K562 (cell line): ENCODE measurements around the gene CRIP3. TPM values are rescaled to one million over a fixed set of nuclear protein-coding genes. Genes with fewer than 3 reads are reported as not detected.

Experiments used
- BACH1 ChIP-seq: fragments of 200-800 bp; sonication (Bioruptor generic); IDR thresholded peaks from 2 replicates; pipeline ENCODE4 v1.6.1; 2016; ENCODE audit warnings: missing genetic modification characterization, missing compliant biosample characterization
- CHD1 ChIP-seq: fragments of 200-600 bp; sonication (generic); IDR thresholded peaks from one replicate; pipeline ENCODE4 v1.6.1; 2012; ENCODE audit warnings: mild to moderate bottlenecking, moderate library complexity, low read length, inconsistent platforms
- DLX4 ChIP-seq: fragments of 250-450 bp; sonication (Bioruptor Pico); IDR thresholded peaks from 2 replicates; pipeline ENCODE4 v1.6.1; 2021; ENCODE audit warnings: mild to moderate bottlenecking
- FOS ChIP-seq: IDR thresholded peaks from 3 replicates; pipeline ENCODE4 v1.6.1; 2011; ENCODE audit not compliant: insufficient read length; ENCODE audit errors: extremely low read depth
- GMEB1 ChIP-seq: fragments of 250-450 bp; sonication (Bioruptor Pico); IDR thresholded peaks from 2 replicates; pipeline ENCODE4 v1.4.0; 2020; ENCODE audit warnings: mild to moderate bottlenecking
- HMG20A ChIP-seq: fragments of 450-650 bp; formaldehyde crosslinking; conservative IDR thresholded peaks from 2 replicates; pipeline ENCODE4 v1.4.0; 2020; ENCODE audit warnings: mild to moderate bottlenecking, mixed read lengths
- NR2F6 ChIP-seq: fragments of 450-650 bp; formaldehyde crosslinking; IDR thresholded peaks from 2 replicates; pipeline ENCODE4 v1.4.0; 2020; ENCODE audit warnings: mild to moderate bottlenecking
- RBFOX2 ChIP-seq: fragments of 200-400 bp; formaldehyde crosslinking; IDR thresholded peaks from 2 replicates; pipeline ENCODE4 v1.6.1; 2017; ENCODE audit warnings: low read depth, mild to moderate bottlenecking, low read length, moderate library complexity
- RBM34 ChIP-seq: fragments of 200-400 bp; formaldehyde crosslinking; IDR thresholded peaks from 2 replicates; pipeline ENCODE4 v1.6.1; 2018; ENCODE audit warnings: low read length, borderline replicate concordance; ENCODE audit not compliant: insufficient read depth
- STAG1 ChIP-seq: sonication (generic); formaldehyde crosslinking; IDR thresholded peaks from 2 replicates; pipeline ENCODE4 v1.5.0; 2020; ENCODE audit warnings: missing genetic modification reagents, borderline replicate concordance
- TEAD1 ChIP-seq, 2 experiments: fragments of 450-650 bp in 1 of 2; sonication (generic) in 1 of 2; formaldehyde crosslinking; IDR thresholded peaks; 2 replicates each; pipeline versions ENCODE4 v1.4.0 to v1.8.0; 2020 to 2022; ENCODE audit warnings: mild to moderate bottlenecking in 2 of 2, missing genetic modification reagents in 1 of 2
- TEAD2 ChIP-seq: fragments of 450-650 bp; IDR thresholded peaks from 2 replicates; pipeline ENCODE4 v1.6.1; 2016; ENCODE audit warnings: missing genetic modification characterization, control low read depth, missing compliant biosample characterization
- TSC22D4 ChIP-seq: fragments of 450-650 bp; IDR thresholded peaks from 2 replicates; pipeline ENCODE4 v1.6.1; 2016; ENCODE audit warnings: missing genetic modification characterization, missing biosample characterization, control low read depth
- ZC3H11A ChIP-seq: IDR thresholded peaks from 2 replicates; pipeline ENCODE4 v1.6.1; 2012; ENCODE audit warnings: low read depth, low read length, improper control_type of control experiment
- ZNF212 ChIP-seq: fragments of 450-650 bp; formaldehyde crosslinking; IDR thresholded peaks from 2 replicates; pipeline ENCODE4 v1.4.0; 2020; ENCODE audit warnings: mild to moderate bottlenecking
- ZNF224 ChIP-seq: sonication (generic); formaldehyde crosslinking; IDR thresholded peaks from 2 replicates; pipeline ENCODE4 v1.8.0; 2022; ENCODE audit warnings: mild to moderate bottlenecking, missing genetic modification reagents
- ZNF239 ChIP-seq: fragments of 250-450 bp; sonication (Bioruptor Pico); IDR thresholded peaks from 2 replicates; pipeline ENCODE4 v1.4.0; 2020; ENCODE audit warnings: mild to moderate bottlenecking
- ZNF253 ChIP-seq: fragments of 250-450 bp; sonication (Bioruptor Pico); conservative IDR thresholded peaks from 2 replicates; pipeline ENCODE4 v1.6.1; 2021; ENCODE audit warnings: mild to moderate bottlenecking
- ZNF589 ChIP-seq: fragments of 200-800 bp; sonication (Bioruptor generic); IDR thresholded peaks from 2 replicates; pipeline ENCODE4 v1.6.1; 2016; ENCODE audit warnings: low read depth, missing genetic modification characterization, missing compliant biosample characterization
- ZNF707 ChIP-seq: fragments of 250-450 bp; sonication (Bioruptor Pico); conservative IDR thresholded peaks from 2 replicates; pipeline ENCODE4 v1.8.0; 2022; ENCODE audit warnings: inconsistent platforms, mild to moderate bottlenecking, moderate library complexity
- polyA plus RNA-seq, 8 experiments: library from polyadenylated mRNA; depleted of rRNA in 4 of 8; stranded (reverse) in 5 of 8; unstranded in 3 of 8; fragments of >200 nt; fragmentation: Nextera tagmentation in 2 of 8; fragmentation: Illumina TruSeq in 1 of 8; extraction: Ambion mirVana in 2 of 8; extraction: Trizol in 1 of 8; gene quantifications; 2 replicates each; pipeline versions ENCODE4 v1.2.1 to v1.2.3, GENCODE V29; 2011 to 2014; ENCODE audit warnings: inconsistent platforms in 1 of 8, missing spikeins in 1 of 8
- total RNA-seq, 7 experiments: library from RNA; depleted of rRNA in 6 of 7; stranded (reverse); fragments of >200 nt in 6 of 7; fragmentation: Illumina TruSeq in 2 of 7; extraction: Trizol in 2 of 7; gene quantifications; 2 replicates each; pipeline versions ENCODE4 v1.2.1 to v1.2.3, GENCODE V29; 2011 to 2021; ENCODE audit warnings: low replicate concordance in 1 of 7
- TF ChIP-seq, protein P1 (sequence below), 2 experiments: IDR thresholded peaks in 1 of 2; conservative IDR thresholded peaks in 1 of 2; 2 replicates each; pipeline ENCODE4 v1.6.1; 2016; ENCODE audit warnings: low read depth in 2 of 2, mild to moderate bottlenecking in 1 of 2, missing compliant biosample characterization in 1 of 2, missing genetic modification characterization in 1 of 2, moderate library complexity in 1 of 2
- TF ChIP-seq, protein P2 (sequence below): sonication (generic); formaldehyde crosslinking; IDR thresholded peaks from 2 replicates; pipeline ENCODE4 v1.8.0; 2022; ENCODE audit warnings: mild to moderate bottlenecking, missing genetic modification reagents

CRIP3 gene
- total and polyA plus RNA-seq, 9 of the 15 experiments (the other 6 are each of a cell fraction or from before 2014, with no cell fraction given), result 0.36 to 2.1 (median 0.87) TPM

DNA sequence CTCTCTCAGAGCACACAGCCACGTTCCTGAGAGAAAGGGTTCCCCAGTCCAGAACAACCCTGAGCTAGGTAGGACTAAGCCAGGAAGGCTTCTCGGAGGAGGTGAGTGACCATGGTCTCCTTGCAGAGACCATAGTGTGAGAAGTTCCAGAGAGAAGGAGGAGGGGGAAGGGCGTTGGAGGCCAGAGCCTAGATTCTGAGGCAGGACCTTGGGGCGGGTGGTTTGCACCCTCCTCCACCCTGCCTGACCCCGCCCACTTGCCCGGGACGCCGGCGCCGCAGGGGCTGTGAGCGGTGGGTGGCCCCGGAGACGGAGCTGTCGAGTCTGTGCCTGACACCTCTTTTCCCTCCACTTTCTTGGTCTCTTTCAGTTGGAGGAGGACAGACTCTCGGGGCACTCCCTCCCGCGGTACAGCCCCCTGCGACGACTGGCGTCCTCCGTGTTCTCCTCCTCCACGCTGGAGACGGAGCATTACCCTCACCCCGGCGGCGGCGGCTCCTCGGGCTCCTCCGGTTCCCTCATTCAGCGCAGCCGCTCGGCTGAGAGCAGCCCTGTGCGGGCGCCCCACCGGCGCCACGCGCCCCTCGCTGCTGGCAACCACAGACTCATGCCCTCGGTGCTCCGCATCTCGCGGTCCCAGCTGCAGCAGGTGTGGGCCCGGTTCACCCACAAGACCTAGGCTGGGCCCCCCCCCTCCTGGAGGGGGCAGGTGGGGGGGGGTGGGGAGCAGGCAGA is 39.2 kb downstream of the CRIP3 start (continued):
- TF ChIP-seq, protein P1, sequence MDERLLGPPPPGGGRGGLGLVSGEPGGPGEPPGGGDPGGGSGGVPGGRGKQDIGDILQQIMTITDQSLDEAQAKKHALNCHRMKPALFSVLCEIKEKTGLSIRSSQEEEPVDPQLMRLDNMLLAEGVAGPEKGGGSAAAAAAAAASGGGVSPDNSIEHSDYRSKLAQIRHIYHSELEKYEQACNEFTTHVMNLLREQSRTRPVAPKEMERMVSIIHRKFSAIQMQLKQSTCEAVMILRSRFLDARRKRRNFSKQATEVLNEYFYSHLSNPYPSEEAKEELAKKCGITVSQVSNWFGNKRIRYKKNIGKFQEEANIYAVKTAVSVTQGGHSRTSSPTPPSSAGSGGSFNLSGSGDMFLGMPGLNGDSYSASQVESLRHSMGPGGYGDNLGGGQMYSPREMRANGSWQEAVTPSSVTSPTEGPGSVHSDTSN (CRISPR knock-in tag; IDR thresholded peaks at IDR 0.05; ENCODE audit: low read depth), result no peak
- TF ChIP-seq, protein P1 (tag; conservative IDR thresholded peaks at IDR 0.05; ENCODE audit: low read depth), result no peak
- TF ChIP-seq ZNF212 (no peak), RBM34 (no peak), GMEB1 (no peak), FOS (no peak), BACH1 (tag) (no peak), ZC3H11A (no peak), TSC22D4 (tag) (no peak), TEAD1 (CRISPR knock-in tag; IDR thresholded peaks at IDR 0.05) (0 out of 4 replicates have a peak, but pooled peaks of 1 of the 2 experiments have one; percentile 32), TEAD2 (no peak), NR2F6 (CRISPR knock-in tag) (no peak), ZNF707 (CRISPR knock-in tag) (no peak), DLX4 (CRISPR knock-in tag) (no peak), ZNF253 (CRISPR knock-in tag) (no peak), RBFOX2 (no peak), ZNF239 (CRISPR knock-in tag) (no peak), ZNF589 (CRISPR knock-in tag) (no peak), CHD1 (no peak), HMG20A (CRISPR knock-in tag) (no peak), ZNF224 (CRISPR knock-in tag) (no peak), STAG1 (CRISPR knock-in tag) (no peak)
- TF ChIP-seq, protein P2, sequence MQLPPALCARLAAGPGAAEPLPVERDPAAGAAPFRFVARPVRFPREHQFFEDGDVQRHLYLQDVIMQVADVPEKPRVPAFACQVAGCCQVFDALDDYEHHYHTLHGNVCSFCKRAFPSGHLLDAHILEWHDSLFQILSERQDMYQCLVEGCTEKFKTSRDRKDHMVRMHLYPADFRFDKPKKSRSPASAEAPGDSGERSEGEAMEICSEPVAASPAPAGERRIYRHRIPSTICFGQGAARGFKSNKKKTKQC (CRISPR knock-in tag), result 0 out of 2 replicates have a peak, but pooled peaks have one; percentile 53
